BE2C (cell line): ENCODE results near the gene SHD.

Experiments
- DNase-seq: peaks from one replicate; pipeline ENCODE4 v3.0.0-alpha.2; 2020
- H3K27me3 ChIP-seq: fragments of 250-450 bp; sonication (Bioruptor Pico); 2 replicates; pipeline ENCODE4 v1.5.1; 2020; ENCODE audit warnings: mild to moderate bottlenecking
- H3K36me3 ChIP-seq: fragments of 250-450 bp; sonication (Bioruptor Pico); 2 replicates; pipeline ENCODE4 v1.5.1; 2020; ENCODE audit warnings: mild to moderate bottlenecking
- H3K4me1 ChIP-seq: fragments of 250-450 bp; sonication (Bioruptor Pico); 2 replicates; pipeline ENCODE4 v1.5.1; 2020
- H3K4me3 ChIP-seq: 2 replicates; pipeline ENCODE4 v1.5.1; 2011; ENCODE audit warnings: low read depth, low read length
- H3K9me3 ChIP-seq: fragments of 250-450 bp; sonication (Bioruptor Pico); 2 replicates; pipeline ENCODE4 v1.5.1; 2020
- CTCF ChIP-seq: IDR thresholded peaks from 2 replicates; pipeline ENCODE4 v1.5.1; 2012; ENCODE audit warnings: mild to moderate bottlenecking, low read depth, low read length

The SHD gene

GRCh38 chr19:4288091-4288777 is 9.2 kb downstream of the SHD start:
- TF ChIP-seq CTCF: no peak
- DNase-seq: no peak

GRCh38 chr19:4291184-4291732 is 12.2 kb downstream of the SHD start:
- no peak for DNase-seq
- Histone ChIP-seq H3K27me3 (no peaks in the 10 kb centered on the region), H3K4me1 (peaks cover 8% of the 10 kb centered on the region), H3K9me3 (no peaks in the 10 kb centered on the region), H3K4me3 (no peak overlapping the region), H3K36me3 (peaks cover 41% of the 10 kb centered on the region)
- TF ChIP-seq CTCF: no peak

More at GRCh38 chr19:4288091-4288777, 9.2 kb downstream of the SHD start:
- Histone ChIP-seq H3K4me1 (peaks cover 11% of the 10 kb centered on the region), H3K9me3 (no peaks in the 10 kb centered on the region), H3K4me3 (no peak overlapping the region), H3K27me3 (no peaks in the 10 kb centered on the region), H3K36me3 (peaks cover 70% of the 10 kb centered on the region)

- Histone ChIP-seq H3K4me3 (no peak overlapping the region), H3K4me1 (peaks cover 12% of the 10 kb centered on the region), H3K27me3 (no peaks in the 10 kb centered on the region), H3K9me3 (no peaks in the 10 kb centered on the region), H3K36me3 (peaks cover 29% of the 10 kb centered on the region)
- no peak for DNase-seq
- no peak for TF ChIP-seq CTCF
These were observed 13.4 kb downstream of the SHD start for GRCh38 chr19:4292515-4292914.

GRCh38 chr19:4294389-4294788 is 15.3 kb downstream of the SHD start:
- Histone ChIP-seq H3K27me3 (no peaks in the 10 kb centered on the region), H3K4me3 (no peak overlapping the region), H3K4me1 (peaks cover 12% of the 10 kb centered on the region), H3K36me3 (peaks cover 16% of the 10 kb centered on the region), H3K9me3 (no peaks in the 10 kb centered on the region)
- DNase-seq: no peak
- TF ChIP-seq CTCF: no peak

- H3K9me3 ChIP-seq: no peaks in the 10 kb centered on the region
- no peak overlapping the region for H3K4me3 ChIP-seq
- no peak for TF ChIP-seq CTCF
- H3K4me1 ChIP-seq: peaks cover 10% of the 10 kb centered on the region
- H3K27me3 ChIP-seq: no peaks in the 10 kb centered on the region
- DNase-seq: peak; percentile 89
- 0 out of 2 replicates have a peak, but pooled peaks cover 2% of the 10 kb centered on the region for H3K36me3 ChIP-seq
These were observed 17.1 kb downstream of the SHD start for GRCh38 chr19:4295972-4296771.
